Glutamatergic neuron (in vitro differentiated cells): ENCODE data around the gene SMAD6. TPM values are rescaled to one million over a fixed set of nuclear protein-coding genes. Genes with fewer than 3 reads are reported as not detected.

Experiments
- DNase-seq: peaks from one replicate; pipeline ENCODE4 v3.0.0; 2022
- H3K27ac Mint-ChIP-seq: one replicate; pipeline ENCODE4 v1.8.0; 2020; ENCODE audit warnings: mild to moderate bottlenecking, mixed read lengths, inconsistent platforms; ENCODE audit not compliant: unreplicated experiment
- H3K27me3 Mint-ChIP-seq: one replicate; pipeline ENCODE4 v1.8.0; 2020; ENCODE audit warnings: mild to moderate bottlenecking, moderate library complexity, mixed read lengths, inconsistent platforms; ENCODE audit not compliant: unreplicated experiment
- H3K36me3 Mint-ChIP-seq: one replicate; pipeline ENCODE4 v1.8.0; 2020; ENCODE audit warnings: mild to moderate bottlenecking, mixed read lengths, inconsistent platforms; ENCODE audit not compliant: unreplicated experiment
- H3K4me1 Mint-ChIP-seq: one replicate; pipeline ENCODE4 v1.8.0; 2020; ENCODE audit warnings: mild to moderate bottlenecking, low read depth, mixed read lengths, inconsistent platforms; ENCODE audit not compliant: unreplicated experiment
- H3K4me3 Mint-ChIP-seq: one replicate; pipeline ENCODE4 v1.8.0; 2020; ENCODE audit warnings: mild to moderate bottlenecking, mixed read lengths, inconsistent platforms; ENCODE audit not compliant: unreplicated experiment
- H3K9me3 Mint-ChIP-seq: one replicate; pipeline ENCODE4 v1.8.0; 2020; ENCODE audit warnings: mild to moderate bottlenecking, moderate library complexity, mixed read lengths, inconsistent platforms; ENCODE audit not compliant: unreplicated experiment
- CTCF ChIP-seq: fragments of 200-600 bp; sonication (generic); IDR thresholded peaks from one replicate; pipeline ENCODE4 v1.5.0; 2021; ENCODE audit not compliant: partially characterized antibody, unreplicated experiment
- total RNA-seq: library from RNA; stranded (reverse); fragmentation: NEBNext Ultra II Directional; extraction: Animal tissue kit (Norgen Biotek cat#: 25700); gene quantifications from one replicate; pipeline ENCODE4 v1.2.1, GENCODE V29; 2021; ENCODE audit not compliant: unreplicated experiment

SMAD6 gene
- total RNA-seq, 1 donor from 2014 or later, result 0.83 TPM

GRCh38 chr15:66675446-66675845 lies 26.6 kb upstream of the SMAD6 start:
- DNase-seq, result no peak
- Mint-ChIP-seq H3K4me3 (no peak overlapping the region), H3K36me3 (no peaks in the 10 kb centered on the region), H3K27me3 (peaks cover 11% of the 10 kb centered on the region), H3K4me1 (peaks cover 9% of the 10 kb centered on the region), H3K9me3 (peaks cover 1% of the 10 kb centered on the region), H3K27ac (no peak overlapping the region)
- TF ChIP-seq CTCF, result no peak

- no peak for DNase-seq
- Mint-ChIP-seq H3K27ac (no peak overlapping the region), H3K9me3 (peaks cover 3% of the 10 kb centered on the region), H3K4me1 (peaks cover 9% of the 10 kb centered on the region), H3K36me3 (peaks cover 7% of the 10 kb centered on the region), H3K27me3 (peaks cover 7% of the 10 kb centered on the region), H3K4me3 (no peak overlapping the region)
- no peak for TF ChIP-seq CTCF
Measured at GRCh38 chr15:66677336-66677735, 24.7 kb upstream of the SMAD6 start.

- Mint-ChIP-seq H3K36me3 (peaks cover 16% of the 10 kb centered on the region), H3K9me3 (peaks cover 7% of the 10 kb centered on the region), H3K4me3 (no peak overlapping the region), H3K27me3 (peaks cover 10% of the 10 kb centered on the region), H3K27ac (no peak overlapping the region), H3K4me1 (peaks cover 9% of the 10 kb centered on the region)
- no peak for TF ChIP-seq CTCF
- no peak for DNase-seq
Measured at GRCh38 chr15:66679061-66679656, 22.9 kb upstream of the SMAD6 start.

- Mint-ChIP-seq H3K4me3 (no peak overlapping the region), H3K9me3 (peaks cover 7% of the 10 kb centered on the region), H3K4me1 (peaks cover 9% of the 10 kb centered on the region), H3K27me3 (peaks cover 10% of the 10 kb centered on the region), H3K36me3 (peaks cover 16% of the 10 kb centered on the region), H3K27ac (no peak overlapping the region)
- peak; percentile 34 for DNase-seq
- no peak for TF ChIP-seq CTCF
Measured at GRCh38 chr15:66679657-66680108, 22.4 kb upstream of the SMAD6 start.

- Mint-ChIP-seq H3K36me3 (peaks cover 16% of the 10 kb centered on the region), H3K4me3 (no peak overlapping the region), H3K4me1 (peaks cover 9% of the 10 kb centered on the region), H3K9me3 (peaks cover 6% of the 10 kb centered on the region), H3K27me3 (peaks cover 9% of the 10 kb centered on the region), H3K27ac (no peak overlapping the region)
- TF ChIP-seq CTCF, result no peak
- no peak for DNase-seq
Measured at GRCh38 chr15:66680502-66680901, 21.5 kb upstream of the SMAD6 start.
